ENCODE data around the gene TLCD2.
"Not testable (repeated sequence)": the region's sequence is repeated elsewhere in the genome, so short reads cannot be mapped to it uniquely, and the experiment has no call there.

The TLCD2 gene

GRCh38 chr17:1684378-1685189 lies 25.6 kb downstream of the TLCD2 start, which contains the start of gene PRPF8:
Gene PRPF8, minus strand, starts transcription at chr17:1684867. Its CDS starts 296 bp downstream, at chr17:1684571.
- peak; percentile 93 to 98 (median 97) for DNase-seq

GRCh38 chr17:1683459-1683858 lies 26.7 kb downstream of the TLCD2 start:
- no peak for DNase-seq

- no peak for DNase-seq
Observed at GRCh38 chr17:1676401-1676800, 33.8 kb downstream of the TLCD2 start.

GRCh38 chr17:1673041-1673785 lies 37.0 kb downstream of the TLCD2 start:
- peak in 2 of 5 experiments; percentile 14 to 18 for DNase-seq

DNA sequence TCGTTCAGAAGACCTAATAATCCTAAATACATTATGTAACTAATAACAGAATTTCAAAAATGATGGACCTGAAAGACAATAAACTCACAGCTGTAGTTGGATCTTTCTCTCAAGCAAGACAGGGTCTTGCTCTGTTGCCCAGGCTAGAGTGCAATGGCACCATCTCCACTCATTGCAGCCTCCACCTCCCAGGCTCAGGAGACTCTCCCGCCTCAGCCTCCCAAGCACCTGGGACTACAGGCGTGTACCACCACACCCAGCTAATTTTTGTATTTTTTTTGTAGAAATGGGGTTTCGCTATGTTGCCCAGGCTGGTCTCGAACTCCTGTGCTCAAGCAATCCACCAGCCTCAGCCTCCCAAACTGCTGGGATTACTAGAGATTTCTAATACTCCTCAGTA lies 46.2 kb downstream of the TLCD2 start:
- DNase-seq, result not testable (repeated sequence)

DNA sequence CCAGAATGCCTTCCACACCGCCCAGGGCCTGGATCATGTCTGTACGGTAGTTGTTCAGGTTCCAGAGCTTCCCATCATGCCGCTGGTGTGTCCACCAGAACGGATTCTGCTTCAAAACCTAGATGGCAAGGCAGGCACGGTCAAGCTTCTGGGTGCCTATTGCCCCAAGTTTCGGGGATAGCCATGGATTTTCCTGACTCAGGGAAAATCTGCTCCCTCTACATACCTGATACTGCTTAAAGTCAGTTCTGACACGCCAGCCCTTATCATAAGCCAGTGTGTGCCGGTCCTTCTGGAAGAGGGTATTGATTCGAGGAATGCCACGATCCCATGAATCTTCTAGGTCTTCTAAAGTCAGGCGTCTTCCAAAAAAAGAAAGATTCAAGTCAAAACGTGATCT lies 49.1 kb downstream of the TLCD2 start:
- no peak for DNase-seq

DNA sequence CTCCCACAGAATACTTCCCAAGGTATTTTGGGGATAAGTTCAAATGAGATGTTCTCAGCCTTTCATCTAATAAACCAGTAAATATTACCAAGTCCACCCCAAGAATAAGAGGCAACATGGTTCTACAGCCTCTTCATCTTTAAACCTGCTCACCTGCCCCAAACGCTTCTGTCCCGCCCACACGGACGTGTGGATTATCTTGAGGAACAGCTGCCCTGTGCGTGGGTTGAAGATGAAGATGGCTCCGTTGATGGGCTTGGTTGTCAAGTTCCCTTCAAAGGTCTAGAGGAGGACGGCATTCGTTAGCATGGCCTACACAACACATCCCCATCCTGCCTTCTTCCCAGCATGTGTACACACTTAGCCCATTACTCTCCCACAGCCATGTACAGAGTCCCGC lies 52.1 kb downstream of the TLCD2 start:
- no peak for DNase-seq

DNA sequence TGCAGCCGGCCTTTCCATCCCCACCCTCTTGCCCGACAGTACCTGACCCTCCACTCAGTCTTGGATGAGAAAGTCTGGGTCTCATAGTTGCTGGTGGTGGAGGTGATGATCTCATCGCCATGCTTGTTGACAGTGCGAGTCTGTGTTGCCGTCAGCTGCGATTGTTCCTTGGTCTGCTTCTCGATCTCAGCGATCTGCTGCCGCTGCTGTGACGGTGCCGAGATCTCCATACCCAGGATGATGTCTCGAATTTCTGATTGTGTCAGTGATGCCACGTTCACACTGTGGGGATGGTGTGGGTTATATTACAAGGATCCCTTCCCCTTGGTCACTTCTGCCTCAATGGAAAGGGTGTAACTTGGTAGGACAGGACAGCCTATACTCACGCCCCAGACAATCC lies 56.4 kb downstream of the TLCD2 start:
- DNase-seq, result no peak

DNA sequence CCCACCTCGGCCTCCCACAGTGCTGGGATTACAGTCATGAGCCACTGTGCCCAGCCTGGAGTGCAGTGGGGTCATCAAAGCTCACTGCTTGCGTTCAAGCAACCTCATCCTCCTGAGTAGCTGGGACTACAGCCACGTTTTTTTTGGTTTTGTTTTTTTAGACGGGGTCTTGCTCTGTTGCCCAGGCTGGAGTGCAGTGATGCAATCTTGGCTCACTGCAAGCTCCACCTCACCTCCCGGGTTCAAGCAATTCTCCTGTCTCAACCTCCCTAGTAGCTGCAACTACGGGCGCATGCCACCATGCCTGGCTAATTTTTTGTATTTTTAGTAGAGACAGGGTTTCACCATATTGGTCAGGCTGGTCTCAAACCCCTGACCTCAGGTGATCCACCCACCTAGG lies 57.4 kb downstream of the TLCD2 start:
- DNase-seq, result not testable (repeated sequence)

Data from T-helper 2 cell (primary cell).